Smooth muscle cell (in vitro differentiated cells): Measurements from ENCODE around the gene EHD4. TPM values are rescaled to one million over a fixed set of nuclear protein-coding genes. Genes with fewer than 3 reads are reported as not detected.

Source experiments
- DNase-seq: peaks from one replicate; lab custom pipeline; 2025; ENCODE audit not compliant: unreplicated experiment; lab: John Stamatoyannopoulos, UW
- H2AFZ ChIP-seq: fragments of 200-600 bp; sonication (generic); 2 replicates; pipeline ENCODE4 v1.6.0; 2016; ENCODE audit warnings: antibody characterized with exemption, low read depth, mild to moderate bottlenecking
- H3F3A ChIP-seq: fragments of 200-600 bp; sonication (generic); 2 replicates; pipeline ENCODE4 v1.6.0; 2017; ENCODE audit warnings: antibody characterized with exemption, low read depth
- H3K27ac ChIP-seq: fragments of 200-600 bp; sonication (generic); 2 replicates; pipeline ENCODE4 v1.5.1; 2016; ENCODE audit warnings: low read depth, mild to moderate bottlenecking
- H3K27me3 ChIP-seq: fragments of 200-600 bp; sonication (generic); 2 replicates; pipeline ENCODE4 v1.6.1; 2016; ENCODE audit warnings: low read depth, mild to moderate bottlenecking
- H3K36me3 ChIP-seq: fragments of 200-600 bp; sonication (generic); 2 replicates; pipeline ENCODE4 v1.5.1; 2016; ENCODE audit warnings: low read depth
- H3K4me1 ChIP-seq: fragments of 200-600 bp; sonication (generic); 2 replicates; pipeline ENCODE4 v1.5.1; 2016; ENCODE audit warnings: low read depth
- H3K4me2 ChIP-seq: fragments of 200-600 bp; sonication (generic); 2 replicates; pipeline ENCODE4 v1.6.0; 2016; ENCODE audit warnings: mild to moderate bottlenecking
- H3K4me3 ChIP-seq: fragments of 200-600 bp; sonication (generic); 2 replicates; pipeline ENCODE4 v1.5.1; 2016; ENCODE audit warnings: mild to moderate bottlenecking
- H3K79me2 ChIP-seq: fragments of 200-600 bp; sonication (generic); 2 replicates; pipeline ENCODE4 v1.6.0; 2016; ENCODE audit warnings: low read depth, mild to moderate bottlenecking
- H3K9ac ChIP-seq: fragments of 200-600 bp; sonication (generic); 2 replicates; pipeline ENCODE4 v1.6.0; 2016; ENCODE audit warnings: low read depth
- H3K9me3 ChIP-seq: fragments of 200-600 bp; sonication (generic); replicated peaks from 2 replicates; pipeline ENCODE4 v1.5.1; 2016; ENCODE audit warnings: low read depth
- H4K20me1 ChIP-seq: fragments of 200-600 bp; sonication (generic); 2 replicates; pipeline ENCODE4 v1.6.0; 2016; ENCODE audit warnings: low read depth
- WGBS: methylation state at CpG from one replicate; pipeline ENCODE4 v1.1.7; 2016; ENCODE audit warnings: low lambda C conversion rate; 5-methylcytosine and 5-hydroxymethylcytosine counted together
- polyA plus RNA-seq: library from polyadenylated mRNA; unstranded; fragments of >200 nt; fragmentation: Nextera tagmentation; extraction: Ambion mirVana; gene quantifications from 2 replicates; pipeline ENCODE4 v1.2.1, GENCODE V29; 2016
- total RNA-seq: library from RNA; depleted of rRNA; stranded (reverse); fragments of >200 nt; gene quantifications from 2 replicates; pipeline ENCODE4 v1.2.3, GENCODE V29; 2014
- TF ChIP-seq, protein P1 (sequence below): fragments of 200-600 bp; sonication (generic); IDR thresholded peaks from 2 replicates; pipeline ENCODE4 v1.5.1; 2017; ENCODE audit warnings: borderline replicate concordance, mild to moderate bottlenecking, antibody characterized with exemption; ENCODE audit not compliant: insufficient read depth, poor library complexity, severe bottlenecking

The EHD4 gene
- total and polyA plus RNA-seq, 2 experiments from 2014 or later: 11.5 to 15.8 TPM

DNA sequence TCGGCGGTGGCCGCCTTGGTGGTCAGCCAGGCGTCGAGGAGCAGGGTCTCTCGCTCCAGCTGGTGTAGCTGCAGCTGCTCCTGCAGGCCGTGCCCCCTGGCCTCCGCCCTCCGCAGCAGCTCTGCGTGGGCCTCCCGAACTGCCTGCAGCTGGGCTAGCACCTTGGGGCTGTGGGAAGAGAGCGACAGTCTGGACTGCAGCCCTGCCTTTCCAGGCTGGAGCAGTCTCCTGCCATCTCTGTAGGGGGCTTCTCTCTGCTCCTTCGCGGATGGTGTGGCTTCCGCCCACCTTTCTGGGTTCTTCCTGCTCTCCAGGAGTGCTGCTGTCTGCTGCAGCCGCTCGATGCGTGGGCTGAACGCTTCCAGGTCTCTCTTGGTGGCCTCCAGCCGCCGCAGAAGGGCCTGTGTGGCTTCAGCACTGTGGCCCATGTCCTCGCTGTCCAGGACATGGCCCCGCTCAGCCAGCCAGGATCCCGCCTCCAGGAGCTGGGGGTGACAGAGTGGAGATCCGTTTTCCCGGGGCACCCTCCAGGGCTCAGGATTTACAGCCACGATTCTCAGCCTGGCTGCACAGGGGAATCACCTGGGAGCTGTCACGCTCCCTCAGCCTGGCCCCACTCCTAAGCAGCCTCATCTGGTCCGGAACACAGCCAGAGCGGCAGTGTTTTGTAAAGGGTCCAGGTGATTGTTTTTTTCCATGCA is 116.9 kb downstream of the EHD4 start:
- Histone ChIP-seq H3K27me3 (no peaks in the 10 kb centered on the region), H3K4me2 (no peak overlapping the region), H3K27ac (no peak overlapping the region), H3K4me3 (no peak overlapping the region), H3K4me1 (no peaks in the 10 kb centered on the region), H3K79me2 (no peaks in the 10 kb centered on the region), H3K9ac (no peak overlapping the region), H4K20me1 (no peaks in the 10 kb centered on the region), H3K36me3 (no peaks in the 10 kb centered on the region), H3K9me3 (no peaks in the 10 kb centered on the region), H3F3A (no peaks in the 10 kb centered on the region), H2AFZ (no peak overlapping the region)
- no peak for DNase-seq
- 84% methylated on average over 30 of the region's 30 CpGs for whole genome bisulfite sequencing
- TF ChIP-seq, protein P1, sequence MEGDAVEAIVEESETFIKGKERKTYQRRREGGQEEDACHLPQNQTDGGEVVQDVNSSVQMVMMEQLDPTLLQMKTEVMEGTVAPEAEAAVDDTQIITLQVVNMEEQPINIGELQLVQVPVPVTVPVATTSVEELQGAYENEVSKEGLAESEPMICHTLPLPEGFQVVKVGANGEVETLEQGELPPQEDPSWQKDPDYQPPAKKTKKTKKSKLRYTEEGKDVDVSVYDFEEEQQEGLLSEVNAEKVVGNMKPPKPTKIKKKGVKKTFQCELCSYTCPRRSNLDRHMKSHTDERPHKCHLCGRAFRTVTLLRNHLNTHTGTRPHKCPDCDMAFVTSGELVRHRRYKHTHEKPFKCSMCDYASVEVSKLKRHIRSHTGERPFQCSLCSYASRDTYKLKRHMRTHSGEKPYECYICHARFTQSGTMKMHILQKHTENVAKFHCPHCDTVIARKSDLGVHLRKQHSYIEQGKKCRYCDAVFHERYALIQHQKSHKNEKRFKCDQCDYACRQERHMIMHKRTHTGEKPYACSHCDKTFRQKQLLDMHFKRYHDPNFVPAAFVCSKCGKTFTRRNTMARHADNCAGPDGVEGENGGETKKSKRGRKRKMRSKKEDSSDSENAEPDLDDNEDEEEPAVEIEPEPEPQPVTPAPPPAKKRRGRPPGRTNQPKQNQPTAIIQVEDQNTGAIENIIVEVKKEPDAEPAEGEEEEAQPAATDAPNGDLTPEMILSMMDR: no peak

DNA sequence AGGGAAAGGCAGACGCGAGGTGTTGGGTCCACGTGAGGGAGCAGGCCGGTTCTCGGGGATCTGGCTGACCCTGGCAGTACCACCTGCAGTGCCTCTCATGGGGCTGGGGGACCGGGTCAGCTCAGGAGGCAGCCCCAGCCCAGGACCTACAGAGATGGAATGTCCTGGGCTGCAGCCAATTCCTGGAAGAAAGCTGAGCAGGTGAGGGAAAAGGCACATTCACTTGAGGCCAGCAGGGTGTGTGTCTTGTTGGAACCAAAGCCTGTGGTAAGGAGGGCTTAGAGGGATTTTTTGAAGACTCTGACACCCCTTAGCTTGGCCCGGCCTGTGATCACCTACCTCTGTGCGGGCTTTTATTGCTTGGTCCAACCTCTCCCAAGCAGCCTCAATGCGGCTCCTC is 117.9 kb downstream of the EHD4 start:
- Histone ChIP-seq H3K36me3 (no peaks in the 10 kb centered on the region), H3K27ac (no peak overlapping the region), H3K79me2 (no peaks in the 10 kb centered on the region), H3K4me2 (no peak overlapping the region), H3K27me3 (no peaks in the 10 kb centered on the region), H3K9me3 (no peaks in the 10 kb centered on the region), H3K9ac (no peak overlapping the region), H3F3A (no peaks in the 10 kb centered on the region), H2AFZ (no peak overlapping the region), H3K4me3 (no peak overlapping the region), H4K20me1 (no peaks in the 10 kb centered on the region), H3K4me1 (no peaks in the 10 kb centered on the region)
- no peak for DNase-seq
- TF ChIP-seq, protein P1: no peak
- WGBS: 91% methylated on average over 9 of the region's 9 CpGs

DNA sequence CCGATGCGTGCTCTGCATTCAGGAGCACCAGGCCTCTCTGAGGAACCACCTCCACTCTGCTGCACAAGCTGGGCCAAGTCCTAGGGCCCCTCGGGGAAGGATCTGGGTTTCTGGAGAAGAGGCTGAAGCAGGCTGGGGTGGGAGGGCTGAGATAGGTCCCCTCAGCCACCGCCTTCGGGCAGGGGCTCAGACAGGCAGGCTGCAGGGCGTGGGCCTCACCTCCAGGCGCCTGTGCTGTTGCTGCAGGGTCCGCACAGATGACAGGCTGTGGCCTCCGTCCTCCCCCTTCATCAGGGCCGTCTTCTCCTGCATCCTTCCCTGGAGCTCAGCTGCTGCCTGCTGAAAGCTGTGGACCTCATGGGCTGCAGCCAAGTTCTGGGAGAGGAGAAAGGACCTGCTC is 118.5 kb downstream of the EHD4 start:
- Histone ChIP-seq H3K4me2 (no peak overlapping the region), H3K9me3 (no peaks in the 10 kb centered on the region), H4K20me1 (no peaks in the 10 kb centered on the region), H3K36me3 (no peaks in the 10 kb centered on the region), H2AFZ (no peak overlapping the region), H3K79me2 (no peaks in the 10 kb centered on the region), H3K27me3 (no peaks in the 10 kb centered on the region), H3K9ac (no peak overlapping the region), H3F3A (no peaks in the 10 kb centered on the region), H3K4me3 (no peak overlapping the region), H3K4me1 (no peaks in the 10 kb centered on the region), H3K27ac (no peak overlapping the region)
- no peak for DNase-seq
- 91% methylated on average over 10 of the region's 10 CpGs for WGBS
- TF ChIP-seq, protein P1: no peak
